Cardiac septum (tissue), 1 donor: ENCODE results near the gene COQ10B. TPM values are rescaled to one million over a fixed set of nuclear protein-coding genes. Genes with fewer than 3 reads are reported as not detected.
"Not testable (repeated sequence)": the region's sequence is repeated elsewhere in the genome, so short reads cannot be mapped to it uniquely, and the experiment has no call there.

ENCODE experiments used
- DNase-seq: peaks from one replicate; pipeline ENCODE4 v3.0.0-alpha.2; 2020; ENCODE audit warnings: low spot score
- intact Hi-C: fragments of 100-400 bp; cut with DNase I; formaldehyde crosslinking; loops from one replicate; pipeline ENCODE4 v1.14.0; 2022
- long read RNA-seq: library from polyadenylated mRNA; unstranded; transcript quantifications from one replicate; pipeline ENCODE4 v2.0.0, GENCODE V29; 2021
- total RNA-seq: library from RNA; stranded (reverse); fragmentation: NEBNext Ultra II Directional; extraction: Animal tissue kit (Norgen Biotek cat#: 25700); gene quantifications from one replicate; pipeline ENCODE4 v1.2.1, GENCODE V29; 2021
- donor health status: DM: no; HTN: no; CAD: no.

COQ10B gene
- 38.5 TPM for total RNA-seq
- long read RNA-seq, transcript COQ10B-201 (5 exons, 2,239 nt) = major isoform, 126 of 135 reads
- long read RNA-seq, partial matches to known transcripts = 6 of 135 reads
- long read RNA-seq, other reads (novel, unspliced or antisense) = 1 of 135 reads

GRCh38 chr2:197453123-197453913 lies at the start of gene COQ10B:
COQ10B (plus strand) TSS chr2:197453552; CDS start chr2:197453561, 9 bp downstream.
- peak; percentile 100 for DNase-seq
- intact Hi-C loops = loop anchor here (1.0 to 5.0 kb wide), 3 partner anchors 18 to 63 kb away; partner anchors contain the start of genes HSPD1, MOB4 and SF3B1

DNA sequence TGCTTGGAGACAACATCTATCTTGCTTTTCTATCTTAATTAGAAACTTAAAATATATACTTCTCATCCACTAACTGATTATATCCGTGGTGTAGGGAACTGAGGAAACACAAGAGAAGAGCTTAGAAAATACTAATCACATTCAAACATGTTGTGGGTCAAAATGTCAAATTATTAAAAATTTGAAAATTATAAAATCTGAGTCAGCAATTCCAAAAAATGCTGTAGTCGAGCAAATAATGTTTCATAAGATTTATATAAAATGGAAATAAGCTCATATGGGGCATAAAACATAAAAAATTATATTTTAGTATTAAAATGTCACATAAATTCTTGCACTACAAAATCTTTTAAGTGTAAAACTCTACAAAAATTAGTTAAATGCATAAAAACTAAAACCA lies 47.8 kb upstream of the COQ10B start:
- intact Hi-C loops = loop anchor here (10.0 kb wide), 1 partner anchor 631 kb away; no protein-coding TSS in a partner anchor
- no peak for DNase-seq

DNA sequence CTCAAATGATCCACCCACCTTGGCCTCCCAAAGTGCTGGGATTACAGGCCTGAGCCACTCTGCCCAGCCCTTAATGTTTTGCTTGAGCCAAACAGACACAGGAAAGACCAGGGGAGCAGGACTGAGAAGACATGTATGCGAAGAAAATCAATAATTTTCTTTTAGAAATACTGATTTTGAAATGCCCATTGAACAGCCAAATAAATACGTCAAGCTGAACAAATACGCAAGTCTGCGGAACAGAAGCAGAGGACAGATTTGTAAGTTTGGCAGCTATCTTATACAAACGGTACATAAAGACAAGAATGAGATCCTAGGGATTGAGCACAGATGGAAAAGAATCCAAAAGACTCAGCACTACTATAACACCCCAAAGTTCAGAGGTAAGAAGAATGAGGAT lies 39.3 kb upstream of the COQ10B start:
- no peak for DNase-seq
- intact Hi-C loops = no loop called here

- DNase-seq = no peak
- intact Hi-C loops = no loop called here
Measured at GRCh38 chr2:197414515-197414914, 38.8 kb upstream of the COQ10B start.

GRCh38 chr2:197416268-197416667 lies 37.1 kb upstream of the COQ10B start:
- intact Hi-C loops = no loop called here
- DNase-seq = no peak

GRCh38 chr2:197419438-197419837 lies 33.9 kb upstream of the COQ10B start:
- intact Hi-C loops = no loop called here

GRCh38 chr2:197423307-197423706 lies 30.0 kb upstream of the COQ10B start:
- no peak for DNase-seq
- intact Hi-C loops = no loop called here

More at GRCh38 chr2:197419438-197419837, 33.9 kb upstream of the COQ10B start:
- DNase-seq = no peak

- no peak for DNase-seq
- intact Hi-C loops = no loop called here
Measured at GRCh38 chr2:197425550-197425949, 27.8 kb upstream of the COQ10B start.

GRCh38 chr2:197426723-197427603 lies 26.4 kb upstream of the COQ10B start:
- intact Hi-C loops = no loop called here
- no peak for DNase-seq

GRCh38 chr2:197427986-197428385 lies 25.4 kb upstream of the COQ10B start:
- intact Hi-C loops = no loop called here
- DNase-seq = no peak

DNA sequence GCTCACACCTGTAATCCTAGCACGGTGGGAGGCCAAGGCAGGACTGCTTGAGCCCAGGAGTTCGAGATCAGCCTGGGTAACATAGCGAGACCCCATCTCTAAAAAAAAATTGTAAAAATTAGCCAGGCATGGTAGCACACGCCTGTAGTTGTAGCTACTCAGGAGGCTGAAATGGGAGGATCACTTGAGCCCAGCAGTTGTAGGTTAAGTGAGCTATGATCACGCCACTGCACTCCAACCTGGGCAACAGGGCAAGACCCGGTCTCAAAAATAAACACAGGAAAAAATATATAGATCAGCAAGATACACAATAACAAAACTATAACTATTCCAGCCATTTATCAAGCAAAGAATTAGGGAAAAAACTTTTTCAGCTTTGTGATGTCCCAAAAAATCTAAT lies 21.5 kb upstream of the COQ10B start:
- DNase-seq = no peak
- intact Hi-C loops = no loop called here

DNA sequence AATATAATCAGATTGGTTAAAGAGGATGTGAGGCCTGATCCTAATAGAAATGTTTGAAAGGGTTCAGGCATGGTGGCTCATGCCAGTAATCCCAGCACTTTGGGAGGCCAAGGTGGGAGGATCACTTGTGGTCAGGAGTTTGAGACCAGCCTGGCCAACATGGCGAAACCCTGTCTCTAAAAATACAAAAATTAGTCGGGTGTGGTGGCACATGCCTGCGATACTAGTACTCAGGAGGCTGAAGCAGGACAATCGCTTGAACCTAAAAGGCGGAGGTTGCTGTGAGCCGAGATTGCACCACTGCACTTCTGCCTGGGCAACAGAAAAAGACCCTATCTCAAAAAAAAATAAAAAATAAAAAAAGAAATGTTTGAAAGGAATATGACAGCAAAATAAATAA lies 20.8 kb upstream of the COQ10B start:
- DNase-seq, intact Hi-C loops: not testable (repeated sequence)

DNA sequence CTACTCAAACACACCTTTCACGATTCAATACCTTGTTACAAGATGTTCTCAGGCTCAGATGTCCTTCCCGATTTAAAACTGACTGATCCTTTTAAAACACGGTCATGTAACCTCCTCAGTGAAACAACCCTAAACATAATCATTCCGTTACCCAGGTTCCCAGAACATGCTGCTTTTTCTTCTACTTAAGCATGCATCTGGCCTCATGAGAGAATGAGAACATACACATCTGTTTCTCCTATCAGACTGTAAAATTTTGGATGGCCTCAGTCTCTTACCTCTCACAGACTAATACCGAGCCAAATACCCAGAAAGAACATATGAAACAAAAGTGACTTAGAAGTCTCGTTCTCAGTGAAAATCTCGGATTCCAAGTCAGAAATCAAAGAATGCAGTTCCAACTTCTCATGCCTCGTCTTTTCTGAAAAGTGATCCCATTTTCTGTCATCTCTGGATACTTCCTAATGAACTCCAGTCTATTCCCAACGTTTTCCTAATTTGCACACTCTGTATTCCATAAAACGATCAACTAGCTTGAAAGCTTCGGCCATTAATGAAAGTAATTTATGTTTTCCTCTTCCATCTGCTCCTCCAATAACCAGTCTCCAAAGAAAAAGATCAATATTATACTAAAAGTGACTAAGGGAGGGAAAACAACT lies 19.4 kb upstream of the COQ10B start:
- no peak for DNase-seq
- intact Hi-C loops = no loop called here

- intact Hi-C loops = loop anchor here (1.0 to 5.0 kb wide), 3 partner anchors 18 to 272 kb away; partner anchors contain the start of genes COQ10B, HSPD1 and MARS2
Measured at GRCh38 chr2:197434541-197435513, 18.5 kb upstream of the COQ10B start, which contains the start of gene SF3B1. SF3B1 (minus strand) TSS chr2:197435028; CDS start chr2:197434999, 29 bp downstream.

GRCh38 chr2:197435598-197436420 lies 17.5 kb upstream of the COQ10B start:
- DNase-seq = no peak
- intact Hi-C loops = loop anchor here (1.0 to 5.0 kb wide), 3 partner anchors 17 to 271 kb away; partner anchors contain the start of genes COQ10B, HSPD1 and MARS2

More at GRCh38 chr2:197434541-197435513, 18.5 kb upstream of the COQ10B start, which contains the start of gene SF3B1:
- peak; percentile 99 for DNase-seq

GRCh38 chr2:197437380-197437779 lies 16.0 kb upstream of the COQ10B start:
- DNase-seq = no peak
- intact Hi-C loops = loop anchor here (5.0 kb wide), 1 partner anchor 270 kb away; the partner anchor contains the start of gene MARS2

- intact Hi-C loops = no loop called here
- no peak for DNase-seq
Measured at GRCh38 chr2:197442857-197443256, 10.5 kb upstream of the COQ10B start.
